Measurements from ENCODE around the gene AGBL5. TPM values are rescaled to one million over a fixed set of nuclear protein-coding genes. Genes with fewer than 3 reads are reported as not detected.
A peak's percentile ranks its signal among the peaks of the same experiment; 100 is the strongest.

Gene AGBL5
- total RNA-seq, 1 experiment from 2014 or later, result 22.8 TPM

- Histone ChIP-seq H3K9me3 (replicated peaks) (no peaks in the 10 kb centered on the region), H3K27ac (no peak overlapping the region), H3K36me3 (peaks cover 42% of the 10 kb centered on the region), H3K4me3 (no peak overlapping the region), H3K27me3 (replicated peaks) (no peaks in the 10 kb centered on the region), H3K4me1 (replicated peaks) (peaks cover 53% of the 10 kb centered on the region)
- DNase-seq (ENCODE audit: low read depth in 1 of 2, low spot score in 2 of 2), result no peak
These were observed 29.1 kb downstream of the AGBL5 start for GRCh38 chr2:27080603-27080936.

- no peaks in the 10 kb centered on the region for H3K9me3 ChIP-seq (replicated peaks)
- H3K27ac ChIP-seq, result no peak overlapping the region
- H3K4me3 ChIP-seq, result no peak overlapping the region
- H3K36me3 ChIP-seq, result peaks cover 42% of the 10 kb centered on the region
- H3K27me3 ChIP-seq (replicated peaks), result no peaks in the 10 kb centered on the region
- no peak for DNase-seq (ENCODE audit: low read depth in 1 of 2, low spot score in 2 of 2)
- H3K4me1 ChIP-seq (replicated peaks), result peaks cover 63% of the 10 kb centered on the region
These were observed 30.7 kb downstream of the AGBL5 start for GRCh38 chr2:27081984-27082772.

GRCh38 chr2:27082773-27083409 is 31.4 kb downstream of the AGBL5 start:
- Histone ChIP-seq H3K36me3 (peaks cover 42% of the 10 kb centered on the region), H3K27ac (no peak overlapping the region), H3K4me1 (replicated peaks) (peaks cover 59% of the 10 kb centered on the region), H3K27me3 (replicated peaks) (no peaks in the 10 kb centered on the region), H3K9me3 (replicated peaks) (no peaks in the 10 kb centered on the region), H3K4me3 (no peak overlapping the region)
- DNase-seq (ENCODE audit: low read depth in 1 of 2, low spot score in 2 of 2), result no peak

GRCh38 chr2:27083410-27084296 is 32.2 kb downstream of the AGBL5 start:
- Histone ChIP-seq H3K27ac (no peak overlapping the region), H3K4me1 (replicated peaks) (peaks cover 51% of the 10 kb centered on the region), H3K36me3 (peaks cover 42% of the 10 kb centered on the region), H3K9me3 (replicated peaks) (no peaks in the 10 kb centered on the region), H3K4me3 (no peak overlapping the region), H3K27me3 (replicated peaks) (no peaks in the 10 kb centered on the region)
- no peak for DNase-seq (ENCODE audit: low read depth in 1 of 2, low spot score in 2 of 2)

GRCh38 chr2:27084297-27085061 is 33.0 kb downstream of the AGBL5 start:
- H3K9me3 ChIP-seq (replicated peaks), result no peaks in the 10 kb centered on the region
- H3K27me3 ChIP-seq (replicated peaks), result no peaks in the 10 kb centered on the region
- DNase-seq (ENCODE audit: low read depth in 1 of 2, low spot score in 2 of 2), result no peak
- peaks cover 39% of the 10 kb centered on the region for H3K36me3 ChIP-seq
- peaks cover 43% of the 10 kb centered on the region for H3K4me1 ChIP-seq (replicated peaks)
- H3K27ac ChIP-seq, result no peak overlapping the region
- H3K4me3 ChIP-seq, result no peak overlapping the region

- H3K9me3 ChIP-seq (replicated peaks), result no peaks in the 10 kb centered on the region
- peak overlapping the region; percentile 46 for H3K4me3 ChIP-seq
- no peak for DNase-seq (ENCODE audit: low read depth in 1 of 2, low spot score in 2 of 2)
- peaks cover 36% of the 10 kb centered on the region for H3K4me1 ChIP-seq (replicated peaks)
- no peak overlapping the region for H3K27ac ChIP-seq
- H3K27me3 ChIP-seq (replicated peaks), result no peaks in the 10 kb centered on the region
- peaks cover 38% of the 10 kb centered on the region for H3K36me3 ChIP-seq
These were observed 33.7 kb downstream of the AGBL5 start for GRCh38 chr2:27085062-27085672.

- peak overlapping the region; percentile 37; the same call in 1 of the 2 replicates for H3K27ac ChIP-seq
- H3K9me3 ChIP-seq (replicated peaks), result no peaks in the 10 kb centered on the region
- H3K27me3 ChIP-seq (replicated peaks), result no peaks in the 10 kb centered on the region
- peak overlapping the region; percentile 46 for H3K4me3 ChIP-seq
- H3K4me1 ChIP-seq (replicated peaks), result peaks cover 31% of the 10 kb centered on the region
- peak; percentile 66 to 76 for DNase-seq (ENCODE audit: low read depth in 1 of 2, low spot score in 2 of 2)
- H3K36me3 ChIP-seq, result peaks cover 33% of the 10 kb centered on the region
These were observed 34.2 kb downstream of the AGBL5 start for GRCh38 chr2:27085673-27086089.

GRCh38 chr2:27086090-27086723 is 34.7 kb downstream of the AGBL5 start:
- Histone ChIP-seq H3K27me3 (replicated peaks) (no peaks in the 10 kb centered on the region), H3K9me3 (replicated peaks) (no peaks in the 10 kb centered on the region), H3K4me1 (replicated peaks) (peaks cover 27% of the 10 kb centered on the region), H3K36me3 (peaks cover 30% of the 10 kb centered on the region), H3K4me3 (peak overlapping the region; percentile 46), H3K27ac (peak overlapping the region; percentile 37)
- DNase-seq (ENCODE audit: low read depth in 1 of 2, low spot score in 2 of 2), result peak; percentile 91 to 93

- peak within 1 kb of the TSS; percentile 37 for H3K27ac ChIP-seq
- no peak for DNase-seq (ENCODE audit: low read depth in 1 of 2, low spot score in 2 of 2)
- no peaks in the 10 kb centered on the region for H3K27me3 ChIP-seq (replicated peaks)
- H3K9me3 ChIP-seq (replicated peaks), result no peaks in the 10 kb centered on the region
- peak within 1 kb of the TSS; percentile 46 for H3K4me3 ChIP-seq
- peaks cover 24% of the 10 kb centered on the region for H3K36me3 ChIP-seq
- peaks cover 20% of the 10 kb centered on the region for H3K4me1 ChIP-seq (replicated peaks)
These were observed 35.5 kb downstream of the AGBL5 start, which contains the start of gene KHK for GRCh38 chr2:27086724-27087593. KHK (plus strand) TSS chr2:27086772; CDS start chr2:27087260, 488 bp downstream.

GRCh38 chr2:27087823-27088410 is 36.4 kb downstream of the AGBL5 start:
- DNase-seq (ENCODE audit: low read depth in 1 of 2, low spot score in 2 of 2), result no peak
- Histone ChIP-seq H3K4me1 (replicated peaks) (peaks cover 20% of the 10 kb centered on the region), H3K36me3 (peaks cover 14% of the 10 kb centered on the region), H3K9me3 (replicated peaks) (no peaks in the 10 kb centered on the region), H3K27ac (no peak overlapping the region), H3K27me3 (replicated peaks) (no peaks in the 10 kb centered on the region), H3K4me3 (no peak overlapping the region)

GRCh38 chr2:27088634-27089033 is 37.2 kb downstream of the AGBL5 start:
- Histone ChIP-seq H3K36me3 (peaks cover 11% of the 10 kb centered on the region; the same call in 1 of the 2 replicates), H3K27me3 (replicated peaks) (no peaks in the 10 kb centered on the region), H3K27ac (no peak overlapping the region), H3K9me3 (replicated peaks) (no peaks in the 10 kb centered on the region), H3K4me1 (replicated peaks) (peaks cover 20% of the 10 kb centered on the region), H3K4me3 (no peak overlapping the region)
- no peak for DNase-seq (ENCODE audit: low read depth in 1 of 2, low spot score in 2 of 2)
